Immature natural killer cell (primary cell): ENCODE data around the gene HECW1. TPM values are rescaled to one million over a fixed set of nuclear protein-coding genes. Genes with fewer than 3 reads are reported as not detected.

ENCODE experiments used
- DNase-seq, 3 donors: peaks; one replicate each; pipeline ENCODE4 v3.0.0; 2022; ENCODE audit warnings: mixed read lengths in 1 of 3
- H3K27ac Mint-ChIP-seq, 6 donors: one replicate each; pipeline ENCODE4 v1.8.0; 2020; ENCODE audit warnings: mixed read lengths in 6 of 6, mild to moderate bottlenecking in 5 of 6, inconsistent platforms in 4 of 6, moderate library complexity in 3 of 6
- H3K27me3 Mint-ChIP-seq, 3 donors: one replicate each; pipeline ENCODE4 v1.8.0; 2020 to 2021; ENCODE audit warnings: low read depth in 3 of 3, mild to moderate bottlenecking in 3 of 3, mixed read lengths in 3 of 3, moderate library complexity in 3 of 3, inconsistent platforms in 1 of 3
- H3K36me3 Mint-ChIP-seq, 3 donors: one replicate each; pipeline ENCODE4 v1.8.0; 2020; ENCODE audit warnings: mixed read lengths in 3 of 3, inconsistent platforms in 2 of 3, mild to moderate bottlenecking in 2 of 3
- H3K4me1 Mint-ChIP-seq, 2 donors: one replicate each; pipeline ENCODE4 v1.8.0; 2020; ENCODE audit warnings: inconsistent platforms in 2 of 2, mild to moderate bottlenecking in 2 of 2, mixed read lengths in 2 of 2, moderate library complexity in 1 of 2
- H3K4me3 Mint-ChIP-seq, 5 donors: one replicate each; pipeline ENCODE4 v1.8.0; 2020; ENCODE audit warnings: mild to moderate bottlenecking in 5 of 5, mixed read lengths in 5 of 5, inconsistent platforms in 3 of 5, moderate library complexity in 3 of 5
- H3K9me3 Mint-ChIP-seq, 6 donors: one replicate each; pipeline ENCODE4 v1.8.0; 2020; ENCODE audit warnings: mild to moderate bottlenecking in 6 of 6, mixed read lengths in 6 of 6, inconsistent platforms in 4 of 6, moderate library complexity in 3 of 6
- polyA plus RNA-seq, 3 donors: library from polyadenylated mRNA; unstranded; fragments of 300-500 nt; fragmentation: Illumina TruSeq; gene quantifications; one replicate each; pipeline ENCODE4 v1.2.3, GENCODE V29; 2021

The HECW1 gene
- polyA plus RNA-seq, 3 donors from 2014 or later = not detected

- no peak overlapping the region for H3K27ac Mint-ChIP-seq
- H3K9me3 Mint-ChIP-seq = no peaks in the 10 kb centered on the region
- peaks cover 3 to 8% (median 5%) of the 10 kb centered on the region in 3 donors for H3K27me3 Mint-ChIP-seq
- no peaks in the 10 kb centered on the region for H3K36me3 Mint-ChIP-seq
- DNase-seq = no peak
- no peaks in the 10 kb centered on the region for H3K4me1 Mint-ChIP-seq
- H3K4me3 Mint-ChIP-seq = no peak overlapping the region
Measured at GRCh38 chr7:43385856-43386255, 273.4 kb downstream of the HECW1 start.

DNA sequence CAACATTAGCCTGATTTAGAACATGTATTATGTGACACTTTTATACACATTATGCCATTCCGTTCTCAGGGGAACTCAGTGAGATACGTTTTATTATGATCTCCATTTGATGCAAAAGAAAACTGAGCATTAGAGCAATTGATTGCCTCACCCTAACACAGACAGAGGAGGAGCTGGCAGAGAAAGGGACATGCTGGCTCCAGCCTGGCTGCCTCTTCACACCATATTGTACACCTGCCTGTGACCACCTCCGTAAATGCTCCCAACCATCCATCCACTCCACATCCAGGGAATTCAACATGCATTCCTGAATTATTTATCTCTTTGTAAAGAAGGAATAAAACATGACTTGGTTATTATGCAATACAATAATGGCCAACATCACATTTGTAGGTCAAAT is 275.5 kb downstream of the HECW1 start:
- no peak for DNase-seq
- peaks cover 3 to 8% (median 5%) of the 10 kb centered on the region in 3 donors for H3K27me3 Mint-ChIP-seq
- H3K9me3 Mint-ChIP-seq = no peaks in the 10 kb centered on the region
- H3K4me3 Mint-ChIP-seq = no peak overlapping the region
- no peaks in the 10 kb centered on the region for H3K36me3 Mint-ChIP-seq
- no peak overlapping the region for H3K27ac Mint-ChIP-seq
- H3K4me1 Mint-ChIP-seq = no peaks in the 10 kb centered on the region

DNA sequence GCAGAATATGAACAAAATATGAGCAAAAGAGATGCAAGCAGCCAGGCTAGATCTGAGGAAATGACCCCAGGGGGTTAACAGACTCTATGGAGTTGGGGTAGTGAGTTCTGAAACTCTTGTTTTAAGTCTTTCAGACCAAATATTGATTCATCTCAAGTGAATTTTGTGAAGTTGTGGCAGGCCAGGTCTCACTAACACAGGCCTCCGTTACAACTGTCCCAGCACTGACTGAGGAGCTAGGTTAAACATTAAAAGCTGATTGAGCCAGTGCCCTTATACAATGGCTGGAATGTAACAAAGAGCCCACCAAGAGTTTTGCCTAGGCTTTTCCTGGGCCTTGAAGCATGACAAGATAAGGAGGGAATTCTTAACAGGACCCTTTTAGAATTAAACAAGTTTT is 278.1 kb downstream of the HECW1 start:
- no peaks in the 10 kb centered on the region for H3K9me3 Mint-ChIP-seq
- peaks cover 3 to 8% (median 5%) of the 10 kb centered on the region in 3 donors for H3K27me3 Mint-ChIP-seq
- no peaks in the 10 kb centered on the region for H3K4me1 Mint-ChIP-seq
- no peak overlapping the region for H3K4me3 Mint-ChIP-seq
- DNase-seq = no peak
- H3K36me3 Mint-ChIP-seq = no peaks in the 10 kb centered on the region
- H3K27ac Mint-ChIP-seq = no peak overlapping the region

- no peak for DNase-seq
- Mint-ChIP-seq H3K27ac (no peak overlapping the region), H3K9me3 (no peaks in the 10 kb centered on the region), H3K27me3 (peaks cover 3 to 5% (median 4%) of the 10 kb centered on the region in 3 donors), H3K36me3 (no peaks in the 10 kb centered on the region), H3K4me1 (no peaks in the 10 kb centered on the region), H3K4me3 (no peak overlapping the region)
Measured at GRCh38 chr7:43391518-43391917, 279.1 kb downstream of the HECW1 start.

DNA sequence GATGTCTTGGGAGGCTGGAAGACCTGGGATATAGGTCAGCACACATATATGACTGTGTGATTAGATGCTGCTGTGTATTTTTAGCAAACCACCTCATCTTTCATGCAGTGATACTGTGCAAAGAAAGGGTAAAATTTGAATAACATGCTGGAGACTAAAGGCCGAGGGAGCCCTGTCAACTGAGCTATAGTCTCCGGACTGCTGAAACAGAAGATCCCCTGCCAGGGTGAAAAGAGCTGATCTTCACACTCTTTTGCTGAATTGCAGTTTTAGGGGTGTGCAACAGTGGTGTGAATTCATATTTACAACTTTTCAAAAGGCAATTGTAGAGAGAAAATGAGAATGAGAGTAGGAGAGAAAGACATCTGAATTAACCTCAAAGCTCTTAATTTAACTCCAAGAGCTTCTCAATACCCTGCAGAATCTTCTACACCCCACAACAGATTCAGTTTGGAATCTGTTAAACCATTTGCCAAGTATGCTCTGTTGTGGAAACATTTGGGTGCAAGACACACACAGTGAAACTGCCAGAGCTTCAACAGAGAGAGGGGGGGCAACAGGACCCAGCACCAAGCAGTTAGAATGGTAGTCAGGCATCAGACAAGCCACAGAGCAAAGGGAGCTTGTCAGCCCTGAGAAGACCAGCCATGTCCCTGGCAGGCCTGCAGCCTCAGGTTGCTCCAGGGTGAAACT is 280.3 kb downstream of the HECW1 start:
- Mint-ChIP-seq H3K4me3 (no peak overlapping the region), H3K27ac (no peak overlapping the region), H3K27me3 (peaks cover 0 to 14% (median 3%) of the 10 kb centered on the region in 3 donors), H3K9me3 (peaks cover 0 to 2% (median 0%) of the 10 kb centered on the region in 6 donors), H3K4me1 (no peaks in the 10 kb centered on the region), H3K36me3 (no peaks in the 10 kb centered on the region)
- no peak for DNase-seq

DNA sequence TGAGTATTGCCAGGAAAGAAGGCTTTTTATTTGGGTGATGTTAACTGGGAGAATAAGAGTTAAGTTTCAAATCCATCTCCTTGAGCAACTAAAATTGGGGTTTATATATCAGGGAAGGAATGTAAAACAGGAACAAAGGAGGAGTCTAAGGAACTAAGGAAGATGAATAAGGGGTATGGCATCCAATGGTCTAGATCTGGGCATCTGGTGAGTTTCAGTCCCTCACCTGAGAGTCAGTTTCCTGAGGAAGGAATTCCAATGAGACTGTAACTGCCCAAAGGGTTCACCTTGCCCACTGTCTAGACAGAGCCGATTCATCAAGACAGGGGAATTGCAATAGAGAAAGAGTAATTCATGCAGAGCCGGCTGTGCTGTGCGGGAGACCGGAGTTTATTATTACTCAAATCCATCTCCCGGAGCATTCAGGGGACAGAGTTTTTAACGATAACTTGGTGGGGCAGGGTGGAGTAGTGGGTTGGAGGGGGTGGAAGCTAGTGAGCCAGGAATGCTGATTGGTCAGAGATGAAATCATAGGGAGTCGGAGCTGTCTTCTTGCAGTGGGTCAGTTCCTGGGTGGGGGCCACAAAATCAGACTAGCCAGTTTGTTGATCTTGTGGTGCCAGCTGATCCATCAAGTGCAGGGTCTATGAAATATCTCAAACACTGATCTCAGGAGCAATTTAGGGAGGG is 282.1 kb downstream of the HECW1 start:
- DNase-seq = no peak
- no peak overlapping the region for H3K27ac Mint-ChIP-seq
- no peaks in the 10 kb centered on the region for H3K4me1 Mint-ChIP-seq
- no peaks in the 10 kb centered on the region for H3K36me3 Mint-ChIP-seq
- no peak overlapping the region for H3K4me3 Mint-ChIP-seq
- H3K27me3 Mint-ChIP-seq = peaks cover 4 to 12% (median 5%) of the 10 kb centered on the region in 3 donors
- peaks cover 0 to 2% (median 0%) of the 10 kb centered on the region in 6 donors for H3K9me3 Mint-ChIP-seq

GRCh38 chr7:43395351-43395750 is 282.9 kb downstream of the HECW1 start:
- no peaks in the 10 kb centered on the region for H3K36me3 Mint-ChIP-seq
- H3K4me1 Mint-ChIP-seq = no peaks in the 10 kb centered on the region
- DNase-seq = no peak
- no peak overlapping the region for H3K4me3 Mint-ChIP-seq
- H3K9me3 Mint-ChIP-seq = peaks cover 0 to 2% (median 0%) of the 10 kb centered on the region in 6 donors
- H3K27me3 Mint-ChIP-seq = peaks cover 4 to 16% (median 5%) of the 10 kb centered on the region in 3 donors
- no peak overlapping the region for H3K27ac Mint-ChIP-seq

GRCh38 chr7:43396187-43396740 is 283.8 kb downstream of the HECW1 start:
- peaks cover 0 to 2% (median 0%) of the 10 kb centered on the region in 6 donors for H3K9me3 Mint-ChIP-seq

GRCh38 chr7:43398831-43399230 is 286.4 kb downstream of the HECW1 start:
- peaks cover 7 to 18% (median 10%) of the 10 kb centered on the region in 3 donors for H3K27me3 Mint-ChIP-seq
- no peak overlapping the region for H3K4me3 Mint-ChIP-seq
- DNase-seq = no peak
- H3K9me3 Mint-ChIP-seq = peaks cover 0 to 2% (median 0%) of the 10 kb centered on the region in 6 donors
- H3K36me3 Mint-ChIP-seq = no peaks in the 10 kb centered on the region
- no peak overlapping the region for H3K27ac Mint-ChIP-seq
- no peaks in the 10 kb centered on the region for H3K4me1 Mint-ChIP-seq

More at GRCh38 chr7:43396187-43396740, 283.8 kb downstream of the HECW1 start:
- Mint-ChIP-seq H3K36me3 (no peaks in the 10 kb centered on the region), H3K4me3 (no peak overlapping the region), H3K4me1 (no peaks in the 10 kb centered on the region), H3K27me3 (peaks cover 4 to 16% (median 6%) of the 10 kb centered on the region in 3 donors), H3K27ac (no peak overlapping the region)
- DNase-seq = no peak

DNA sequence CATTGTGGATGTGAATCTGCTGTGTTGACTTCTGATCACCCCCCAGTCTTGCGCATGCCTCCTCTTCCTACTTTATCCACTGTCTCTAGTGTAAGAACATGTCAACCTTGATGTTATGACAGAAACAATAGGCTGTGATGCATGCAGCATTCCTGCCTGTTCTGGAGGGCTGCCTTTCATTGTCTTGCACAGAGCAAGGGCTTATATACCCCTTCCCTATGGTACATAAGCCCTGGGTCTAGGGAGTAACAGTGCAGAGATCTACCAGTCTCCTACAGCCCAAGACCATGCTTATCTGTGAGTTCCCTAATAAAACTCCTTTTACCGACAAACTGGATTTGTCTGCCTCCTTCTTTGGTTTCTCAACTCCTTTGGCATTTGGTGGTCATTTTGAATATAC is 293.5 kb downstream of the HECW1 start:
- Mint-ChIP-seq H3K9me3 (no peaks in the 10 kb centered on the region), H3K27ac (no peak overlapping the region), H3K36me3 (no peaks in the 10 kb centered on the region), H3K4me1 (no peaks in the 10 kb centered on the region), H3K27me3 (peaks cover 3 to 7% (median 4%) of the 10 kb centered on the region in 3 donors), H3K4me3 (no peak overlapping the region)
- no peak for DNase-seq

DNA sequence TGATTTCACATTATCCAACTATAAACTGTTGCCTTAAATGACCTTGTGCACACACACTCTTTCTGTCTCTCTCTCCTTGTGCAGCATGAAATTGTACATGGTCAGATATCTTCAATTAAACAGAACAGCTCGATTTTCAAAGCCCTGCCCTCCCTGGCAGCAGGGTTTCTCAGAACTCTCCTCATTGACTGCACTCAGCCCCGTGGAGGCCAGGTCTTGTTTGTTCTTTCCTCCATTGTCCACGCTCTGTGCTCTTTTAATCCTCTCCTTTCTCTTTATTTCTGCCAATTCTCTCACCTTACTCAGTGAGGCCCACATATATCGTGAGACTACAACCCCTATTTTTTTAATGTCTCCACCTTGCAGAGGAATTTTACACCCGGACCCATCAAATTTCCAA is 294.5 kb downstream of the HECW1 start:
- no peaks in the 10 kb centered on the region for H3K9me3 Mint-ChIP-seq
- no peaks in the 10 kb centered on the region for H3K4me1 Mint-ChIP-seq
- no peak for DNase-seq
- H3K27me3 Mint-ChIP-seq = peaks cover 2 to 4% (median 2%) of the 10 kb centered on the region in 3 donors
- H3K4me3 Mint-ChIP-seq = no peak overlapping the region
- no peaks in the 10 kb centered on the region for H3K36me3 Mint-ChIP-seq
- H3K27ac Mint-ChIP-seq = no peak overlapping the region

DNA sequence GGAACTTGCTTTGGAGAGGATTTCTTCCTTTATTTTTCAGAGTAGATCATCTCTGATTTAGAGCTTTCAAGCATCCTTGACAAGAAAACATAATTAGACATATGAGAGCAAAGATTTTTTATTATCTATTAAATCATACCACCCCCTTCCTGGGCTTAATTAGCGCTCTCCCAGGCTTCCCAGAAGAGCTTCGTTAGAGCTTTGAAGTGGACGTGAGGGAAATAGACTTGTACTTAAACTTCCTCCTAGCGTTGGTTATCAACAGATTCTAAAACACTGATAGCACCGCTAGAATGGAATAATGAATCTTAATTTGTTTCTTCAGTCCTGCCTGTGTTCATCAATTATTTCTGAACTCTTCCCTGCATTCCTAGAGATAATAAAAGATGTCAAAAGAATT is 296.5 kb downstream of the HECW1 start:
- Mint-ChIP-seq H3K36me3 (no peaks in the 10 kb centered on the region), H3K4me1 (no peaks in the 10 kb centered on the region), H3K9me3 (no peaks in the 10 kb centered on the region), H3K27me3 (peaks cover 2% of the 10 kb centered on the region in 3 donors), H3K27ac (no peak overlapping the region), H3K4me3 (no peak overlapping the region)
- DNase-seq = no peak

DNA sequence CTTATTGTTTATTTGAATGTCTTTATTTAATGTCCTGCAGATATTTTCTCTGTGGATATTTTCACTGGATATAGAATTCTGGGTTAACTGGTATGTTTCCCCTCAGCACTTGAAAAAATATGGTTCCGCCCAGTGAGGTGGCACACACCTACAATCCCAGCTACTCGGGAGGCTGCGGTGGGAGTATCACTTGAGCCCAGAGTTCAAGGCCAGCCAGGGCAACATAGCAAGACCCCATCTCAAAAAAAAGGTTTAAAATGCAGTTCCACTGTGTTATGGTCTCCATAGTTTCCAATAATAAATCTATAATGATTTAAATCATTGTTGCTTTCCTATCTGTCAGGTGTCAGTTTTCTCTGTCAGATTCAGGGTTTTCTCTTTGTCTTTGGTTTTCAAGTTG is 305.0 kb downstream of the HECW1 start:
- Mint-ChIP-seq H3K27me3 (peaks cover 1 to 8% (median 3%) of the 10 kb centered on the region in 3 donors), H3K9me3 (no peaks in the 10 kb centered on the region), H3K4me3 (no peak overlapping the region), H3K36me3 (no peaks in the 10 kb centered on the region), H3K27ac (no peak overlapping the region), H3K4me1 (no peaks in the 10 kb centered on the region)
- DNase-seq = no peak

GRCh38 chr7:43430411-43430810 is 318.0 kb downstream of the HECW1 start:
- Mint-ChIP-seq H3K9me3 (no peaks in the 10 kb centered on the region), H3K4me3 (no peak overlapping the region), H3K27me3 (no peaks in the 10 kb centered on the region), H3K4me1 (no peaks in the 10 kb centered on the region), H3K36me3 (no peaks in the 10 kb centered on the region), H3K27ac (no peak overlapping the region)
- no peak for DNase-seq
